ENCODE results near the gene DCST2. TPM values are rescaled to one million over a fixed set of nuclear protein-coding genes. Genes with fewer than 3 reads are reported as not detected.
"Not testable (repeated sequence)": the region's sequence is repeated elsewhere in the genome, so short reads cannot be mapped to it uniquely, and the experiment has no call there.

The DCST2 gene
- total RNA-seq, 4 donors from 2014 or later, result not detected

DNA sequence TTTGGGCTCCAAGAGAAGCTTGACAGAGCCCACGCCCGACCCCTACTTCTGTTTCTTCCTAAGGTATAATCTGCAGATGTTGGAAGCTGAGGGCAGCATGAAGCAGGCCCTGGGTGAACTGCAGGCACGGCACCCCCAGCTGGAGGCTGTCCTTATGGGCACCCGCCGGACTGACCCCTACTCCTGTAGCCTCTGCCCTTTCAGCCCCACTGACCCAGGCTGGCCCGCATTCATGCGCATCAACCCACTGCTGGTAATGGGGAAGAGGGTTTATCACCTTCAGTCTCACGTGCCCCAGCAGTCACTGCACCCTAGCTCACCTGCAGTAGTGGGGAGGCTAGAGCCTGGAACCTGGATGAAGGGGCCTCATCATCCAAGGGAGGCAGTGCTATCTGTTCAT lies 43.3 kb downstream of the DCST2 start:
- Histone ChIP-seq H3K36me3 (peaks cover 0 to 33% of the 10 kb centered on the region in 2 donors), H3K9me3 (no peaks in the 10 kb centered on the region), H3K4me3 (no peak overlapping the region), H3K27me3 (no peaks in the 10 kb centered on the region), H3K27ac (no peak overlapping the region), H3K4me1 (peaks cover 0 to 5% of the 10 kb centered on the region in 2 donors)
- DNase-seq (no peak), ATAC-seq (no peak)
- no peak for TF ChIP-seq POLR2A (IDR thresholded peaks at IDR 0.05)
- TF ChIP-seq, protein P1, sequence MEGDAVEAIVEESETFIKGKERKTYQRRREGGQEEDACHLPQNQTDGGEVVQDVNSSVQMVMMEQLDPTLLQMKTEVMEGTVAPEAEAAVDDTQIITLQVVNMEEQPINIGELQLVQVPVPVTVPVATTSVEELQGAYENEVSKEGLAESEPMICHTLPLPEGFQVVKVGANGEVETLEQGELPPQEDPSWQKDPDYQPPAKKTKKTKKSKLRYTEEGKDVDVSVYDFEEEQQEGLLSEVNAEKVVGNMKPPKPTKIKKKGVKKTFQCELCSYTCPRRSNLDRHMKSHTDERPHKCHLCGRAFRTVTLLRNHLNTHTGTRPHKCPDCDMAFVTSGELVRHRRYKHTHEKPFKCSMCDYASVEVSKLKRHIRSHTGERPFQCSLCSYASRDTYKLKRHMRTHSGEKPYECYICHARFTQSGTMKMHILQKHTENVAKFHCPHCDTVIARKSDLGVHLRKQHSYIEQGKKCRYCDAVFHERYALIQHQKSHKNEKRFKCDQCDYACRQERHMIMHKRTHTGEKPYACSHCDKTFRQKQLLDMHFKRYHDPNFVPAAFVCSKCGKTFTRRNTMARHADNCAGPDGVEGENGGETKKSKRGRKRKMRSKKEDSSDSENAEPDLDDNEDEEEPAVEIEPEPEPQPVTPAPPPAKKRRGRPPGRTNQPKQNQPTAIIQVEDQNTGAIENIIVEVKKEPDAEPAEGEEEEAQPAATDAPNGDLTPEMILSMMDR (IDR thresholded peaks at IDR 0.05 in 4 of 5, conservative IDR thresholded peaks at IDR 0.05 in 1 of 5), result no peak
- intact Hi-C loops (cut with DNase I; ENCODE audit: low total_unique reads), result no loop called here
- in situ Hi-C loops (cut with MboI; ENCODE audit: low sequenced_read_pairs in 4 of 4), result no loop called here

- H3K36me3 ChIP-seq, result peaks cover 0 to 33% of the 10 kb centered on the region in 2 donors
- intact Hi-C loops (cut with DNase I; ENCODE audit: low total_unique reads) (no loop called here), in situ Hi-C loops (cut with MboI; ENCODE audit: low sequenced_read_pairs in 4 of 4) (no loop called here)
- no peaks in the 10 kb centered on the region for H3K27me3 ChIP-seq
- H3K27ac ChIP-seq, result no peak overlapping the region
- no peak for DNase-seq
- H3K4me3 ChIP-seq, result no peak overlapping the region
- no peak for ATAC-seq
- H3K9me3 ChIP-seq, result no peaks in the 10 kb centered on the region
- H3K4me1 ChIP-seq, result peaks cover 0 to 14% of the 10 kb centered on the region in 2 donors
- TF ChIP-seq POLR2A (IDR thresholded peaks at IDR 0.05), result no peak
- TF ChIP-seq, protein P1 (IDR thresholded peaks at IDR 0.05 in 4 of 5, conservative IDR thresholded peaks at IDR 0.05 in 1 of 5), result no peak
These were observed 44.3 kb downstream of the DCST2 start for GRCh38 chr1:154989195-154989860.

- no peaks in the 10 kb centered on the region for H3K9me3 ChIP-seq
- peaks cover 7 to 24% of the 10 kb centered on the region in 2 donors for H3K4me1 ChIP-seq
- H3K27me3 ChIP-seq, result no peaks in the 10 kb centered on the region
- no peak overlapping the region for H3K27ac ChIP-seq
- ATAC-seq, result no peak
- intact Hi-C loops (cut with DNase I; ENCODE audit: low total_unique reads), result no loop called here
- TF ChIP-seq, protein P1 (IDR thresholded peaks at IDR 0.05 in 4 of 5, conservative IDR thresholded peaks at IDR 0.05 in 1 of 5), result no peak
- TF ChIP-seq POLR2A (IDR thresholded peaks at IDR 0.05), result no peak
- peaks cover 0 to 33% of the 10 kb centered on the region in 2 donors for H3K36me3 ChIP-seq
- H3K4me3 ChIP-seq, result no peak overlapping the region
- DNase-seq, result no peak
- in situ Hi-C loops (cut with MboI; ENCODE audit: low sequenced_read_pairs in 4 of 4), result no loop called here
These were observed 45.3 kb downstream of the DCST2 start for GRCh38 chr1:154988058-154988954.

DNA sequence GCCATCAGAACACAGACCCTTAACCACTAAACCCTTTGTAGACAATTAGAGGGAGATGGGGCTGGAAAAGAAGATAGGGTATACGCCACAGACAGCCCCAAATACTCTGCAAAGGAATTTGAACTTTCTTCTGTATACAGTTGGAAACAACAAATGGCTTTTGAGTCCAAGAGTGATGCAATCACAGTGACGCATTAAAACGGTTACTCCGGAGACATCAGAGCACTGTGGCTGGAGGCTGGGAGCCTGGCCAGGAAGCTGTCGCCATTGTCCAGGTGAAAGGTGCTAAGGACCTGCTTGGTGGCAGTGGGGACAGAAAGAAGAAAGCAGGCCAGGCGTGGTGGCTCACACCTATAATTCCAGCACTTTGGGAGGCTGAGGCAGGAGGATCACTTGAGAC lies 46.3 kb downstream of the DCST2 start:
- Histone ChIP-seq H3K27me3 (no peaks in the 10 kb centered on the region), H3K4me1 (peaks cover 12 to 29% of the 10 kb centered on the region in 2 donors), H3K27ac (peak overlapping the region in 1 of 4 donors; percentile 6), H3K9me3 (no peaks in the 10 kb centered on the region), H3K4me3 (no peak overlapping the region), H3K36me3 (peaks cover 0 to 33% of the 10 kb centered on the region in 2 donors)
- TF ChIP-seq POLR2A (IDR thresholded peaks at IDR 0.05), result no peak
- TF ChIP-seq, protein P1 (IDR thresholded peaks at IDR 0.05 in 4 of 5, conservative IDR thresholded peaks at IDR 0.05 in 1 of 5), result no peak
- ATAC-seq (no peak), DNase-seq (peak in 1 of 2 donors; percentile 38)
- intact Hi-C loops (cut with DNase I; ENCODE audit: low total_unique reads) (no loop called here), in situ Hi-C loops (cut with MboI; ENCODE audit: low sequenced_read_pairs in 4 of 4) (no loop called here)

DNA sequence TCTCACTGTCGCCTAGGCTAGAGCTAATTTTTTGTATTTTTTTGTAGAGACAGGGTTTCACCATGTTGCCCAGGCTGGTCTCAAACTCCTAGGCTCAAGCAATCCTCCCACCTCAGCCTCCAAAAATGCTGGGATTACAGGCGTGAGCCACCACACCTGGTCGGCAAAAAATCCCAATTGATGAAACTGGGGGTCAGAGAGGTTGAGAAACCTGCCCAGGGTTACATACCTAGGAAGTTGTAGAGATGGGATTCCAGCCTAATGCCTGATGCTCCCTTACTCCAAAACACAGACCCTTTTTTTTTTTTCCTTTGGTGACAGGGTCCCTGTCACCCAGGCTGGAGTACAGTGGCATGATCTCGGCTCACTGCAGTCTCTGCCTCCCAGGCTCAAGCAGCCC lies 46.8 kb downstream of the DCST2 start:
- DNase-seq; H3K27me3 ChIP-seq; in situ Hi-C loops (cut with MboI; ENCODE audit: low sequenced_read_pairs in 4 of 4); ATAC-seq; intact Hi-C loops (cut with DNase I; ENCODE audit: low total_unique reads); H3K4me3 ChIP-seq; H3K9me3 ChIP-seq: not testable (repeated sequence)
- H3K36me3 ChIP-seq, result peaks cover 0 to 33% of the 10 kb centered on the region in 2 donors
- H3K4me1 ChIP-seq, result peaks cover 14 to 31% of the 10 kb centered on the region in 2 donors
- peak overlapping the region in 1 of 4 donors; percentile 6 for H3K27ac ChIP-seq
